HG02642 (cell line): ENCODE data around the gene MYOC.

Experiments
- ATAC-seq: cut with Tn5 transposase; IDR thresholded peaks from one replicate; pipeline ENCODE4 v1.9.1; 2021; ENCODE audit warnings: mild to moderate bottlenecking; ENCODE audit not compliant: unreplicated experiment, poor library complexity

Gene MYOC

GRCh38 chr1:171654201-171654941 is 1.9 kb upstream of the MYOC start:
- no peak for ATAC-seq

- ATAC-seq: no peak
Measured at GRCh38 chr1:171653796-171654195, 1.3 kb upstream of the MYOC start.

GRCh38 chr1:171646249-171646560 is 6.3 kb downstream of the MYOC start:
- ATAC-seq: no peak

- ATAC-seq: no peak
Measured at GRCh38 chr1:171645553-171646248, 6.8 kb downstream of the MYOC start.

- peak; percentile 65 for ATAC-seq
Measured at GRCh38 chr1:171644805-171645483, 7.5 kb downstream of the MYOC start.

GRCh38 chr1:171643156-171643555 is 9.3 kb downstream of the MYOC start:
- no peak for ATAC-seq

- ATAC-seq: no peak
Measured at GRCh38 chr1:171642197-171642596, 10.3 kb downstream of the MYOC start.

GRCh38 chr1:171641076-171641864 is 11.2 kb downstream of the MYOC start:
- no peak for ATAC-seq

- ATAC-seq: no peak
Measured at GRCh38 chr1:171640225-171640624, 12.3 kb downstream of the MYOC start.

GRCh38 chr1:171637928-171638576 is 14.4 kb downstream of the MYOC start:
- no peak for ATAC-seq

- ATAC-seq: no peak
Measured at GRCh38 chr1:171636141-171636540, 16.3 kb downstream of the MYOC start.

GRCh38 chr1:171635661-171636060 is 16.8 kb downstream of the MYOC start:
- no peak for ATAC-seq

- ATAC-seq: no peak
Measured at GRCh38 chr1:171628225-171628624, 24.3 kb downstream of the MYOC start.

GRCh38 chr1:171627020-171627419 is 25.5 kb downstream of the MYOC start:
- ATAC-seq: no peak

- ATAC-seq: no peak
Measured at GRCh38 chr1:171625225-171625624, 27.3 kb downstream of the MYOC start.

GRCh38 chr1:171623651-171624331 is 28.7 kb downstream of the MYOC start:
- no peak for ATAC-seq

- no peak for ATAC-seq
Measured at GRCh38 chr1:171622152-171622462, 30.4 kb downstream of the MYOC start, which contains the start of gene MYOCOS. Gene MYOCOS, plus strand, starts transcription at chr1:171622243. Its CDS starts 1,641 bp downstream, at chr1:171623884.

- no peak for ATAC-seq
Measured at GRCh38 chr1:171616586-171616985, 35.9 kb downstream of the MYOC start.

- peak; percentile 47 for ATAC-seq
Measured at GRCh38 chr1:171615122-171615906, 37.2 kb downstream of the MYOC start.
